Stimulated activated CD4-positive, alpha-beta T cell treated with anti-CD3 and anti-CD28 coated beads, Interleukin-2, amount 100 ng/mL, for 24 hours (primary cell): Measurements from ENCODE around the gene ABCA2.

Experiments used
- DNase-seq, 2 donors: peaks; one replicate each; pipeline ENCODE4 v3.0.0-alpha.2; 2020

The ABCA2 gene

GRCh38 chr9:136963341-136963740, 64.7 kb downstream of the ABCA2 start:
- DNase-seq, result no peak

GRCh38 chr9:136962701-136963248, 65.3 kb downstream of the ABCA2 start:
- DNase-seq, result no peak

- DNase-seq, result no peak
Observed at GRCh38 chr9:136962163-136962562, 65.9 kb downstream of the ABCA2 start.

GRCh38 chr9:136961279-136962065, 66.6 kb downstream of the ABCA2 start:
- no peak for DNase-seq

- no peak for DNase-seq
Observed at GRCh38 chr9:136960938-136961275, 67.1 kb downstream of the ABCA2 start.

GRCh38 chr9:136960212-136960937, 67.7 kb downstream of the ABCA2 start:
- DNase-seq, result no peak

- DNase-seq, result no peak
Observed at GRCh38 chr9:136958898-136959850, 68.9 kb downstream of the ABCA2 start.

- no peak for DNase-seq
Observed at GRCh38 chr9:136958473-136958872, 69.6 kb downstream of the ABCA2 start.

- no peak for DNase-seq
Observed at GRCh38 chr9:136957901-136958300, 70.1 kb downstream of the ABCA2 start.

GRCh38 chr9:136957461-136957860, 70.6 kb downstream of the ABCA2 start:
- no peak for DNase-seq
